ENCODE measurements around the gene IRF6.

DNA sequence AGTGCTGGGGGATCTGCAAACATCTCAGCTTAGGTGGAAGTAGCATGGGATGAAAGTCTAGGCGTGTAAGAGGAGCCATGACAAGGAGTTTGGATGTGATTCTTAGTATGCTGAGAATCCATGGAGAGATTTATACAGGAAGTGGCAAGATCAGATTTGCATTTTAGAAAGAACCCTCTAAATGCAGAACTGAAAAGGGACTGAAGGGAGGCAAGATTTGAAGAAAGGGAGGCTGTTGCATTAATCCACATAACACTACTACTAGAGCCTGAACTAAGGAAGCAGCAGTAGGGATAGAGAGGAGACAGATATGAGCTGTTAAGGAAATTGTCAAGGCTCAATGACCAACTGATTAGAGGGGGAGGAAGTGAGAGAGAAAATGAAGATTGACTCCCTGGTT, 31.4 kb downstream of the IRF6 start:
- TF ChIP-seq, protein P1, sequence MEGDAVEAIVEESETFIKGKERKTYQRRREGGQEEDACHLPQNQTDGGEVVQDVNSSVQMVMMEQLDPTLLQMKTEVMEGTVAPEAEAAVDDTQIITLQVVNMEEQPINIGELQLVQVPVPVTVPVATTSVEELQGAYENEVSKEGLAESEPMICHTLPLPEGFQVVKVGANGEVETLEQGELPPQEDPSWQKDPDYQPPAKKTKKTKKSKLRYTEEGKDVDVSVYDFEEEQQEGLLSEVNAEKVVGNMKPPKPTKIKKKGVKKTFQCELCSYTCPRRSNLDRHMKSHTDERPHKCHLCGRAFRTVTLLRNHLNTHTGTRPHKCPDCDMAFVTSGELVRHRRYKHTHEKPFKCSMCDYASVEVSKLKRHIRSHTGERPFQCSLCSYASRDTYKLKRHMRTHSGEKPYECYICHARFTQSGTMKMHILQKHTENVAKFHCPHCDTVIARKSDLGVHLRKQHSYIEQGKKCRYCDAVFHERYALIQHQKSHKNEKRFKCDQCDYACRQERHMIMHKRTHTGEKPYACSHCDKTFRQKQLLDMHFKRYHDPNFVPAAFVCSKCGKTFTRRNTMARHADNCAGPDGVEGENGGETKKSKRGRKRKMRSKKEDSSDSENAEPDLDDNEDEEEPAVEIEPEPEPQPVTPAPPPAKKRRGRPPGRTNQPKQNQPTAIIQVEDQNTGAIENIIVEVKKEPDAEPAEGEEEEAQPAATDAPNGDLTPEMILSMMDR (conservative IDR thresholded peaks at IDR 0.05 in 1 of 2, IDR thresholded peaks at IDR 0.05 in 1 of 2; ENCODE audit: low read depth in 1 of 2, low read length in 2 of 2), result no peak
- no peak for TF ChIP-seq EZH2 (IDR thresholded peaks at IDR 0.05; ENCODE audit: low read length, missing control alignments)

Measured in fibroblast of lung (primary cell).